K562 (cell line): ENCODE results near the gene ACTL7B. TPM values are rescaled to one million over a fixed set of nuclear protein-coding genes. Genes with fewer than 3 reads are reported as not detected.

Experiments used
- ATF7 ChIP-seq: fragments of 450-650 bp; IDR thresholded peaks from 2 replicates; pipeline ENCODE4 v1.7.1; 2014; ENCODE audit warnings: mild to moderate bottlenecking, moderate library complexity
- CGGBP1 ChIP-seq: fragments of 250-450 bp; sonication (Bioruptor Pico); IDR thresholded peaks from 2 replicates; pipeline ENCODE4 v1.9.0; 2021; ENCODE audit warnings: mild to moderate bottlenecking
- CTCF ChIP-seq, 3 experiments: IDR thresholded peaks in 2 of 3; conservative IDR thresholded peaks in 1 of 3; 2 replicates each; pipeline ENCODE4 v1.5.1; 2011 to 2012; ENCODE audit warnings: low read length in 3 of 3, mild to moderate bottlenecking in 3 of 3, control low read depth in 2 of 3, improper control_type of control experiment in 1 of 3, inconsistent platforms in 1 of 3, low read depth in 1 of 3, mixed read lengths in 1 of 3, moderate library complexity in 1 of 3; ENCODE audit not compliant: insufficient read depth in 2 of 3
- FOSL1 ChIP-seq: fragments of 200-800 bp; sonication (Bioruptor generic); conservative IDR thresholded peaks from 2 replicates; pipeline ENCODE4 v1.6.1; 2016; ENCODE audit warnings: missing genetic modification characterization, missing compliant biosample characterization
- MEF2A ChIP-seq: IDR thresholded peaks from 2 replicates; pipeline ENCODE4 v1.6.1; 2011; ENCODE audit warnings: low read depth, mild to moderate bottlenecking, low read length, moderate library complexity; ENCODE audit not compliant: control insufficient read depth
- NUFIP1 ChIP-seq: fragments of 450-650 bp; IDR thresholded peaks from 2 replicates; pipeline ENCODE4 v1.6.1; 2018; ENCODE audit not compliant: partially characterized antibody
- PCBP2 ChIP-seq: fragments of 200-400 bp; formaldehyde crosslinking; IDR thresholded peaks from 2 replicates; pipeline ENCODE4 v1.6.1; 2018; ENCODE audit warnings: low read length, low read depth, mild to moderate bottlenecking, moderate library complexity; ENCODE audit not compliant: poor library complexity, severe bottlenecking
- PRMT5 ChIP-seq: sonication (generic); formaldehyde crosslinking; IDR thresholded peaks from 2 replicates; pipeline ENCODE4 v1.5.0; 2020; ENCODE audit warnings: missing genetic modification reagents
- RREB1 ChIP-seq: fragments of 250-450 bp; sonication (Bioruptor Pico); IDR thresholded peaks from 2 replicates; pipeline ENCODE4 v1.4.0; 2020
- ZNF282 ChIP-seq: sonication (generic); formaldehyde crosslinking; IDR thresholded peaks from 2 replicates; pipeline ENCODE4 v1.8.1; 2023; ENCODE audit warnings: missing genetic modification reagents
- ZNF407 ChIP-seq: fragments of 450-650 bp; IDR thresholded peaks from 2 replicates; pipeline ENCODE4 v1.6.1; 2016; ENCODE audit warnings: low read depth
- polyA plus RNA-seq, 8 experiments: library from polyadenylated mRNA; depleted of rRNA in 4 of 8; stranded (reverse) in 5 of 8; unstranded in 3 of 8; fragments of >200 nt; fragmentation: Nextera tagmentation in 2 of 8; fragmentation: Illumina TruSeq in 1 of 8; extraction: Ambion mirVana in 2 of 8; extraction: Trizol in 1 of 8; gene quantifications; 2 replicates each; pipeline versions ENCODE4 v1.2.1 to v1.2.3, GENCODE V29; 2011 to 2014; ENCODE audit warnings: inconsistent platforms in 1 of 8, missing spikeins in 1 of 8
- total RNA-seq, 7 experiments: library from RNA; depleted of rRNA in 6 of 7; stranded (reverse); fragments of >200 nt in 6 of 7; fragmentation: Illumina TruSeq in 2 of 7; extraction: Trizol in 2 of 7; gene quantifications; 2 replicates each; pipeline versions ENCODE4 v1.2.1 to v1.2.3, GENCODE V29; 2011 to 2021; ENCODE audit warnings: low replicate concordance in 1 of 7

ACTL7B gene
- total and polyA plus RNA-seq, 9 of the 15 experiments (the other 6 are each of a cell fraction or from before 2014, with no cell fraction given): not detected

- no peak for TF ChIP-seq ZNF407
- no peak for TF ChIP-seq CGGBP1
- no peak for TF ChIP-seq PCBP2
- TF ChIP-seq NUFIP1: no peak
- no peak for TF ChIP-seq ZNF282 (CRISPR knock-in tag)
- TF ChIP-seq PRMT5 (CRISPR knock-in tag): no peak
- TF ChIP-seq RREB1 (CRISPR knock-in tag): no peak
- peak; percentile 22; the same call in 1 of the 2 replicates for TF ChIP-seq MEF2A
- TF ChIP-seq ATF7: no peak
- no peak for TF ChIP-seq FOSL1 (tag)
- no peak for TF ChIP-seq CTCF (IDR thresholded peaks at IDR 0.05 in 2 of 3, conservative IDR thresholded peaks at IDR 0.05 in 1 of 3; ENCODE audit: insufficient read depth in 2 of 3, low read depth in 1 of 3, low read length in 3 of 3)
These were observed 20.7 kb downstream of the ACTL7B start (continued) for GRCh38 chr9:108834959-108835665.
